Measurements from ENCODE around the gene CD300LD. TPM values are rescaled to one million over a fixed set of nuclear protein-coding genes. Genes with fewer than 3 reads are reported as not detected.

CD300LD gene
- total and polyA plus RNA-seq, 10 of the 15 experiments (the other 5 are each of a cell fraction or from before 2014, with no cell fraction given): not detected

DNA sequence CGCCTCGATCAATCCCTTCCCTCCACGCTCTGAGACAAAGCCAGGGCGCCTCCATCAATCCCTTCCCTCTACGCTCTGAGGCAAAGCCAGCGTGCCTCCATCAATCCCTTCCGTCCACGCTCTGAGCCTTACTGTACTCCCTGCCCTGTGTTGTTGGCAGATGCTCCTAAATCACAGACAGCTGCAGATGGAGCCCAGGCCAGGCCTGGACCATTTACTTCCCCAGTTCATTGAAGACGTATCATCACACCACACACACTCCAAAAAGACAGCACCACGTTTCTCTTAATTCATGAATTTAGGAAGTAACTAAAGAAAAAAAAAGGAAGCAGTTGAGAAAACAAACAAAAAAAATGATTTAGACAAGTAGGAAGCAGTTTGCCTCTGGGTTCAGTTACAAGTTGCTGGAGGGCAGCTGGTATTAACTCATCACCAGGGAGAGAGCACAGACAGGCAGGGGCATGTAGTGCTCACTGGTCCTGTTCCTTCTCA is 7.4 kb upstream of the CD300LD start (continued):
- TF ChIP-seq, protein P1, sequence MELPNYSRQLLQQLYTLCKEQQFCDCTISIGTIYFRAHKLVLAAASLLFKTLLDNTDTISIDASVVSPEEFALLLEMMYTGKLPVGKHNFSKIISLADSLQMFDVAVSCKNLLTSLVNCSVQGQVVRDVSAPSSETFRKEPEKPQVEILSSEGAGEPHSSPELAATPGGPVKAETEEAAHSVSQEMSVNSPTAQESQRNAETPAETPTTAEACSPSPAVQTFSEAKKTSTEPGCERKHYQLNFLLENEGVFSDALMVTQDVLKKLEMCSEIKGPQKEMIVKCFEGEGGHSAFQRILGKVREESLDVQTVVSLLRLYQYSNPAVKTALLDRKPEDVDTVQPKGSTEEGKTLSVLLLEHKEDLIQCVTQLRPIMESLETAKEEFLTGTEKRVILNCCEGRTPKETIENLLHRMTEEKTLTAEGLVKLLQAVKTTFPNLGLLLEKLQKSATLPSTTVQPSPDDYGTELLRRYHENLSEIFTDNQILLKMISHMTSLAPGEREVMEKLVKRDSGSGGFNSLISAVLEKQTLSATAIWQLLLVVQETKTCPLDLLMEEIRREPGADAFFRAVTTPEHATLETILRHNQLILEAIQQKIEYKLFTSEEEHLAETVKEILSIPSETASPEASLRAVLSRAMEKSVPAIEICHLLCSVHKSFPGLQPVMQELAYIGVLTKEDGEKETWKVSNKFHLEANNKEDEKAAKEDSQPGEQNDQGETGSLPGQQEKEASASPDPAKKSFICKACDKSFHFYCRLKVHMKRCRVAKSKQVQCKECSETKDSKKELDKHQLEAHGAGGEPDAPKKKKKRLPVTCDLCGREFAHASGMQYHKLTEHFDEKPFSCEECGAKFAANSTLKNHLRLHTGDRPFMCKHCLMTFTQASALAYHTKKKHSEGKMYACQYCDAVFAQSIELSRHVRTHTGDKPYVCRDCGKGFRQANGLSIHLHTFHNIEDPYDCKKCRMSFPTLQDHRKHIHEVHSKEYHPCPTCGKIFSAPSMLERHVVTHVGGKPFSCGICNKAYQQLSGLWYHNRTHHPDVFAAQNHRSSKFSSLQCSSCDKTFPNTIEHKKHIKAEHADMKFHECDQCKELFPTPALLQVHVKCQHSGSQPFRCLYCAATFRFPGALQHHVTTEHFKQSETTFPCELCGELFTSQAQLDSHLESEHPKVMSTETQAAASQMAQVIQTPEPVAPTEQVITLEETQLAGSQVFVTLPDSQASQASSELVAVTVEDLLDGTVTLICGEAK (IDR thresholded peaks at IDR 0.05; ENCODE audit: borderline replicate concordance): no peak
- TF ChIP-seq RB1 (IDR thresholded peaks at IDR 0.05; ENCODE audit: borderline replicate concordance) (no peak), CBX3 (IDR thresholded peaks at IDR 0.05; ENCODE audit: borderline replicate concordance, low read depth) (no peak), YY1 (IDR thresholded peaks at IDR 0.05; ENCODE audit: low read depth, low read length) (no peak), BACH1 (IDR thresholded peaks at IDR 0.05; ENCODE audit: borderline replicate concordance) (no peak), NR2C1 (IDR thresholded peaks at IDR 0.05) (no peak)
- TF ChIP-seq, protein P2, sequence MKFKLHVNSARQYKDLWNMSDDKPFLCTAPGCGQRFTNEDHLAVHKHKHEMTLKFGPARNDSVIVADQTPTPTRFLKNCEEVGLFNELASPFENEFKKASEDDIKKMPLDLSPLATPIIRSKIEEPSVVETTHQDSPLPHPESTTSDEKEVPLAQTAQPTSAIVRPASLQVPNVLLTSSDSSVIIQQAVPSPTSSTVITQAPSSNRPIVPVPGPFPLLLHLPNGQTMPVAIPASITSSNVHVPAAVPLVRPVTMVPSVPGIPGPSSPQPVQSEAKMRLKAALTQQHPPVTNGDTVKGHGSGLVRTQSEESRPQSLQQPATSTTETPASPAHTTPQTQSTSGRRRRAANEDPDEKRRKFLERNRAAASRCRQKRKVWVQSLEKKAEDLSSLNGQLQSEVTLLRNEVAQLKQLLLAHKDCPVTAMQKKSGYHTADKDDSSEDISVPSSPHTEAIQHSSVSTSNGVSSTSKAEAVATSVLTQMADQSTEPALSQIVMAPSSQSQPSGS (IDR thresholded peaks at IDR 0.05; ENCODE audit: low read length): no peak
- TF ChIP-seq, protein P3, sequence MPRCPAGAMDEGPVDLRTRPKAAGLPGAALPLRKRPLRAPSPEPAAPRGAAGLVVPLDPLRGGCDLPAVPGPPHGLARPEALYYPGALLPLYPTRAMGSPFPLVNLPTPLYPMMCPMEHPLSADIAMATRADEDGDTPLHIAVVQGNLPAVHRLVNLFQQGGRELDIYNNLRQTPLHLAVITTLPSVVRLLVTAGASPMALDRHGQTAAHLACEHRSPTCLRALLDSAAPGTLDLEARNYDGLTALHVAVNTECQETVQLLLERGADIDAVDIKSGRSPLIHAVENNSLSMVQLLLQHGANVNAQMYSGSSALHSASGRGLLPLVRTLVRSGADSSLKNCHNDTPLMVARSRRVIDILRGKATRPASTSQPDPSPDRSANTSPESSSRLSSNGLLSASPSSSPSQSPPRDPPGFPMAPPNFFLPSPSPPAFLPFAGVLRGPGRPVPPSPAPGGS (IDR thresholded peaks at IDR 0.05; ENCODE audit: borderline replicate concordance, insufficient read depth, low read depth, low read length, poor library complexity, severe bottlenecking): no peak

All from GM12878 (cell line).